ENCODE results near the gene PHF13.

- no peak for TF ChIP-seq POLR2A (IDR thresholded peaks at IDR 0.05)
- TF ChIP-seq, protein P1, sequence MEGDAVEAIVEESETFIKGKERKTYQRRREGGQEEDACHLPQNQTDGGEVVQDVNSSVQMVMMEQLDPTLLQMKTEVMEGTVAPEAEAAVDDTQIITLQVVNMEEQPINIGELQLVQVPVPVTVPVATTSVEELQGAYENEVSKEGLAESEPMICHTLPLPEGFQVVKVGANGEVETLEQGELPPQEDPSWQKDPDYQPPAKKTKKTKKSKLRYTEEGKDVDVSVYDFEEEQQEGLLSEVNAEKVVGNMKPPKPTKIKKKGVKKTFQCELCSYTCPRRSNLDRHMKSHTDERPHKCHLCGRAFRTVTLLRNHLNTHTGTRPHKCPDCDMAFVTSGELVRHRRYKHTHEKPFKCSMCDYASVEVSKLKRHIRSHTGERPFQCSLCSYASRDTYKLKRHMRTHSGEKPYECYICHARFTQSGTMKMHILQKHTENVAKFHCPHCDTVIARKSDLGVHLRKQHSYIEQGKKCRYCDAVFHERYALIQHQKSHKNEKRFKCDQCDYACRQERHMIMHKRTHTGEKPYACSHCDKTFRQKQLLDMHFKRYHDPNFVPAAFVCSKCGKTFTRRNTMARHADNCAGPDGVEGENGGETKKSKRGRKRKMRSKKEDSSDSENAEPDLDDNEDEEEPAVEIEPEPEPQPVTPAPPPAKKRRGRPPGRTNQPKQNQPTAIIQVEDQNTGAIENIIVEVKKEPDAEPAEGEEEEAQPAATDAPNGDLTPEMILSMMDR (IDR thresholded peaks at IDR 0.05): no peak
Measured at GRCh38 chr1:6667139-6667538, 53.6 kb downstream of the PHF13 start.

Data from heart left ventricle (tissue), 13 donors.